Endothelial cell of umbilical vein (primary cell): ENCODE data around the gene METTL21A. TPM values are rescaled to one million over a fixed set of nuclear protein-coding genes. Genes with fewer than 3 reads are reported as not detected.

Experiments
- BruUV-seq: library from RNA; stranded (reverse); fragments of 400-500 nt; replicated peaks from 2 replicates; lab custom pipeline; 2021; lab: Mats Ljungman, UMichigan
- CTCF ChIA-PET: fragments of 300-600, 350-600 bp; sonication (Branson Sonifier 250); formaldehyde crosslinking; loops from one replicate; lab custom pipeline; 2021; ENCODE audit warnings: antibody characterized with exemption, inconsistent platforms; lab: Charles Lee
- POLR2A ChIA-PET: fragments of 300-600, 350-600 bp; sonication (Branson Sonifier 250); formaldehyde crosslinking; loops from one replicate; lab custom pipeline; 2021; ENCODE audit warnings: antibody characterized with exemption, inconsistent platforms; lab: Charles Lee
- DNase-seq: peaks from one replicate; pipeline ENCODE4 v3.0.0-alpha.2; 2011; ENCODE audit warnings: low read depth, low spot score
- FAIRE-seq: peaks from 2 replicates; lab custom pipeline; 2011; peaks lifted over from hg19 to GRCh38; lab: Jason Lieb, UNC
- H2AFZ ChIP-seq: 2 replicates; pipeline ENCODE4 v1.6.0; 2012; ENCODE audit warnings: low read depth, low read length, control low read depth, inconsistent platforms
- H3K27ac ChIP-seq: 2 replicates; pipeline ENCODE4 v1.5.1; 2011; ENCODE audit warnings: low read depth, mild to moderate bottlenecking, control low read depth, low read length, moderate library complexity; ENCODE audit not compliant: insufficient read depth
- H3K27me3 ChIP-seq, 2 experiments: 2 replicates each; pipeline versions ENCODE4 v1.6.0 to v1.6.1; 2011; ENCODE audit warnings: low read length in 2 of 2, mixed read lengths in 1 of 2; ENCODE audit not compliant: control insufficient read depth in 2 of 2, insufficient read depth in 2 of 2
- H3K36me3 ChIP-seq, 2 experiments: 2 replicates in 1 of 2; 3 replicates in 1 of 2; pipeline ENCODE4 v1.5.1; 2011; ENCODE audit warnings: low read length in 2 of 2, mild to moderate bottlenecking in 1 of 2, moderate library complexity in 1 of 2; ENCODE audit not compliant: control insufficient read depth in 2 of 2, insufficient read depth in 2 of 2; ENCODE audit errors: extremely low read depth in 1 of 2
- H3K4me1 ChIP-seq: 3 replicates; pipeline ENCODE4 v1.5.1; 2011; ENCODE audit warnings: mild to moderate bottlenecking, low read length; ENCODE audit not compliant: control insufficient read depth, insufficient read depth; ENCODE audit errors: extremely low read depth
- H3K4me2 ChIP-seq: 2 replicates; pipeline ENCODE4 v1.6.1; 2011; ENCODE audit warnings: low read length, control low read depth, mixed read lengths; ENCODE audit not compliant: insufficient read depth
- H3K4me3 ChIP-seq, 3 experiments: fragments of 200-600 bp in 1 of 3; sonication (generic), shearing (Covaris generic) in 1 of 3; replicated peaks in 1 of 3; 2 replicates each; pipeline ENCODE4 v1.5.1; 2011 to 2016; ENCODE audit warnings: control low read depth in 3 of 3, low read length in 3 of 3, mild to moderate bottlenecking in 2 of 3, inconsistent platforms in 1 of 3, low read depth in 1 of 3, moderate library complexity in 1 of 3; ENCODE audit not compliant: insufficient read depth in 1 of 3
- H3K79me2 ChIP-seq: 2 replicates; pipeline ENCODE4 v1.6.0; 2012; ENCODE audit warnings: low read length, inconsistent platforms; ENCODE audit not compliant: control insufficient read depth, insufficient read depth
- H3K9ac ChIP-seq: replicated peaks from 2 replicates; pipeline ENCODE3; 2011; ENCODE audit warnings: low read length, control low read depth; ENCODE audit not compliant: insufficient read depth; ENCODE audit errors: extremely low read depth
- H3K9me1 ChIP-seq: replicated peaks from 3 replicates; pipeline ENCODE4 v1.6.0; 2011; ENCODE audit warnings: mild to moderate bottlenecking, low read length; ENCODE audit not compliant: control insufficient read depth, insufficient read depth; ENCODE audit errors: extremely low read depth
- H3K9me3 ChIP-seq: replicated peaks from 2 replicates; pipeline ENCODE4 v1.5.1; 2012; ENCODE audit warnings: low read length, inconsistent platforms; ENCODE audit not compliant: control insufficient read depth, insufficient read depth
- H4K20me1 ChIP-seq: replicated peaks from 2 replicates; pipeline ENCODE3; 2011; ENCODE audit warnings: mild to moderate bottlenecking, low read length; ENCODE audit not compliant: control insufficient read depth, insufficient read depth; ENCODE audit errors: extremely low read depth
- CTCF ChIP-seq, 2 donors: IDR thresholded peaks; 1 replicate in 1 of 2; 2 replicates in 1 of 2; pipeline ENCODE4 v1.5.1; 2011; ENCODE audit warnings: low read length in 2 of 2, mild to moderate bottlenecking in 2 of 2, moderate library complexity in 2 of 2, control low read depth in 1 of 2, inconsistent platforms in 1 of 2, low read depth in 1 of 2; ENCODE audit not compliant: insufficient read depth in 1 of 2; ENCODE audit errors: extremely low read depth in 1 of 2
- EZH2 ChIP-seq: IDR thresholded peaks from 2 replicates; pipeline ENCODE4 v1.6.1; 2012; ENCODE audit warnings: borderline replicate concordance, low read depth, mild to moderate bottlenecking, moderate library complexity, low read length, inconsistent platforms; ENCODE audit not compliant: severe bottlenecking
- FOS ChIP-seq: IDR thresholded peaks from 2 replicates; pipeline ENCODE4 v1.6.1; 2011; ENCODE audit warnings: mild to moderate bottlenecking, low read length, moderate library complexity, borderline replicate concordance; ENCODE audit not compliant: insufficient read depth
- GATA2 ChIP-seq: IDR thresholded peaks from 2 replicates; pipeline ENCODE4 v1.7.0; 2011; ENCODE audit warnings: low read depth, mild to moderate bottlenecking, moderate library complexity, mixed read lengths, low read length; ENCODE audit not compliant: insufficient read length, insufficient read depth
- JUN ChIP-seq: IDR thresholded peaks from 2 replicates; pipeline ENCODE4 v1.6.1; 2011; ENCODE audit warnings: borderline replicate concordance, low read depth; ENCODE audit not compliant: insufficient read length, insufficient read depth
- MAX ChIP-seq: IDR thresholded peaks from 2 replicates; pipeline ENCODE4 v1.6.1; 2011; ENCODE audit not compliant: insufficient read depth, insufficient read length
- MYC ChIP-seq: IDR thresholded peaks from one replicate; pipeline ENCODE4 v1.6.1; 2011; ENCODE audit warnings: mild to moderate bottlenecking, low read depth, low read length
- POLR2A ChIP-seq: IDR thresholded peaks from 2 replicates; pipeline ENCODE4 v1.6.1; 2012; ENCODE audit warnings: low read depth, mild to moderate bottlenecking, control low read depth, low read length
- POLR2AphosphoS5 ChIP-seq: IDR thresholded peaks from 2 replicates; pipeline ENCODE4 v1.6.1; 2012; ENCODE audit warnings: low read depth, mild to moderate bottlenecking, control low read depth, low read length, moderate library complexity; ENCODE audit not compliant: insufficient read depth
- dilution Hi-C: fragments of 300-500 bp; cut with MboI; formaldehyde crosslinking; loops from one replicate; pipeline ENCODE4 v1.15.0; 2019; ENCODE audit warnings: low sequenced_read_pairs; ENCODE audit not compliant: extremely low pct_ligation_motif_present
- intact Hi-C: fragments of 100-400 bp; cut with micrococcal nuclease; formaldehyde crosslinking; loops from one replicate; pipeline ENCODE4 v1.10.0; 2022
- polyA plus RNA-seq, 4 experiments: library from polyadenylated mRNA; depleted of rRNA in 3 of 4; stranded (reverse) in 3 of 4; unstranded in 1 of 4; fragments of >200 nt; gene quantifications; 2 replicates each; pipeline versions ENCODE4 v1.2.1 to v1.2.3, GENCODE V29; 2011 to 2012; ENCODE audit warnings: missing spikeins in 1 of 4
- total RNA-seq: library from RNA; stranded (reverse); gene quantifications from 2 replicates; pipeline ENCODE4 v1.2.3, GENCODE V29; 2021

METTL21A gene
- total and polyA plus RNA-seq, 2 donors (not counting 3 experiments of a cell fraction or from before 2014, with no cell fraction given) = 11.6 to 14.0 TPM

GRCh38 chr2:207633686-207634085 lies 8.5 kb upstream of the METTL21A start:
- Histone ChIP-seq H3K79me2 (no peaks in the 10 kb centered on the region), H3K9ac (no peak overlapping the region), H4K20me1 (no peaks in the 10 kb centered on the region), H3K36me3 (no peaks in the 10 kb centered on the region), H3K27me3 (no peaks in the 10 kb centered on the region), H2AFZ (no peak overlapping the region), H3K9me3 (no peaks in the 10 kb centered on the region), H3K27ac (no peak overlapping the region), H3K4me2 (no peak overlapping the region), H3K4me3 (no peak overlapping the region), H3K4me1 (no peaks in the 10 kb centered on the region), H3K9me1 (no peaks in the 10 kb centered on the region)
- FAIRE-seq = no peak
- ChIA-PET POLR2A (no interaction called here), CTCF (interaction anchor here (0.8 to 1.7 kb wide), 5 partner anchors 14 to 439 kb away, joined by 3 to 5 read pairs (median 3); no protein-coding TSS in a partner anchor)
- no peak for DNase-seq
- intact Hi-C loops = no loop called here
- dilution Hi-C loops = no loop called here
- no peak for TF ChIP-seq MYC
- no peak for TF ChIP-seq GATA2
- no peak for TF ChIP-seq POLR2AphosphoS5
- TF ChIP-seq EZH2 = no peak
- no peak for TF ChIP-seq POLR2A
- no peak for TF ChIP-seq FOS
- no peak for TF ChIP-seq CTCF (IDR thresholded peaks at IDR 0.05; ENCODE audit: extremely low read depth in 1 of 2, insufficient read depth in 1 of 2, low read depth in 1 of 2, low read length in 2 of 2)
- TF ChIP-seq MAX = no peak
- TF ChIP-seq JUN = no peak
- no TSS peak for BruUV-seq
